Measurements from ENCODE around the gene CXCL10.
"Not testable (repeated sequence)": the region's sequence is repeated elsewhere in the genome, so short reads cannot be mapped to it uniquely, and the experiment has no call there.

Gene CXCL10

GRCh38 chr4:76028350-76028765, 5.1 kb upstream of the CXCL10 start:
- DNase-seq = no peak

- no peak for DNase-seq
These were observed 768 bp upstream of the CXCL10 start for GRCh38 chr4:76024065-76024464.

- DNase-seq = no peak
These were observed 620 bp downstream of the CXCL10 start for GRCh38 chr4:76022677-76023076.

- DNase-seq = no peak
These were observed 1.3 kb downstream of the CXCL10 start for GRCh38 chr4:76022031-76022430.

- DNase-seq = no peak
These were observed 6.1 kb downstream of the CXCL10 start for GRCh38 chr4:76017056-76017686.

- DNase-seq = no peak
These were observed 6.9 kb downstream of the CXCL10 start for GRCh38 chr4:76016393-76016792.

- no peak for DNase-seq
These were observed 9.8 kb downstream of the CXCL10 start for GRCh38 chr4:76013540-76013939.

- no peak for DNase-seq
These were observed 10.9 kb downstream of the CXCL10 start for GRCh38 chr4:76012388-76012801.

GRCh38 chr4:76011700-76012387, 11.5 kb downstream of the CXCL10 start:
- DNase-seq = no peak

- no peak for DNase-seq
These were observed 12.2 kb downstream of the CXCL10 start for GRCh38 chr4:76011018-76011670.

- no peak for DNase-seq
These were observed 12.7 kb downstream of the CXCL10 start for GRCh38 chr4:76010576-76010975.

GRCh38 chr4:76009311-76009710, 14.0 kb downstream of the CXCL10 start:
- DNase-seq = no peak

- no peak for DNase-seq
These were observed 16.0 kb downstream of the CXCL10 start, which contains the start of gene CXCL9 for GRCh38 chr4:76007089-76007862. CXCL9 (minus strand) TSS chr4:76007509; CDS start chr4:76007449, 60 bp downstream.

GRCh38 chr4:76003620-76004019, 19.7 kb downstream of the CXCL10 start:
- no peak for DNase-seq

- DNase-seq = no peak
These were observed 20.3 kb downstream of the CXCL10 start for GRCh38 chr4:76003035-76003434.

- DNase-seq = no peak
These were observed 21.1 kb downstream of the CXCL10 start for GRCh38 chr4:76002176-76002575.

GRCh38 chr4:76001700-76002099, 21.6 kb downstream of the CXCL10 start:
- DNase-seq = no peak

GRCh38 chr4:76000279-76000678, 23.0 kb downstream of the CXCL10 start:
- DNase-seq = no peak

GRCh38 chr4:75998525-75999147, 24.7 kb downstream of the CXCL10 start:
- DNase-seq = not testable (repeated sequence)

GRCh38 chr4:75997946-75998345, 25.4 kb downstream of the CXCL10 start:
- peak in 12 of 56 donors; percentile 9 to 48 (median 33) for DNase-seq

GRCh38 chr4:75997081-75997480, 26.2 kb downstream of the CXCL10 start:
- no peak for DNase-seq

All from nucleus accumbens (tissue), 56 donors.